ENCODE data around the gene BEST1.
"Not testable (repeated sequence)": the region's sequence is repeated elsewhere in the genome, so short reads cannot be mapped to it uniquely, and the experiment has no call there.

Gene BEST1

DNA sequence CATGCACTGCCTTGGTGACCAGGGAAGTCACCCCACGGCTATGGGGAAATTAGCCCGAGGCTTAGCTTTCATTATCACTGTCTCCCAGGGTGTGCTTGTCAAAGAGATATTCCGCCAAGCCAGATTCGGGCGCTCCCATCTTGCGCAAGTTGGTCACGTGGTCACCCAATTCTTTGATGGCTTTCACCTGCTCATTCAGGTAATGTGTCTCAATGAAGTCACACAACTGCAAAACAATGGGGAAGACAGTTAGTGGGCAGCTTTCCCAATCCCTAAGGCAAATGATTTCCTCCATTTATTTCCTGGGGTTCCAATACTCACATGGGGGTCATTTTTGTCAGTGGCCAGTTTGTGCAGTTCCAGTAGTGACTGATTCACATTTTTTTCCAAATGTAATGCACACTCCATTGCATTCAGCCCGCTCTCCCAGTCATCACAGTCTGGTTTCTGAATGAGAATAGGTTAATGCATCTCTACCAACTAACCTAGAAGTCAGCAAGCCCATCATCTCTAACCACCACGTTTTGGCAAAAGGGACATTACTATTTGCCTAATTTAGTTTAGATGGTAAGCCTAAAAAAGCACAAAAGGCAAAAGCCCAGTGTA is 14.6 kb downstream of the BEST1 start:
- DNase-seq, result not testable (repeated sequence)

- peak; percentile 35 for DNase-seq
Observed at GRCh38 chr11:61966734-61967115, 16.6 kb downstream of the BEST1 start.

DNA sequence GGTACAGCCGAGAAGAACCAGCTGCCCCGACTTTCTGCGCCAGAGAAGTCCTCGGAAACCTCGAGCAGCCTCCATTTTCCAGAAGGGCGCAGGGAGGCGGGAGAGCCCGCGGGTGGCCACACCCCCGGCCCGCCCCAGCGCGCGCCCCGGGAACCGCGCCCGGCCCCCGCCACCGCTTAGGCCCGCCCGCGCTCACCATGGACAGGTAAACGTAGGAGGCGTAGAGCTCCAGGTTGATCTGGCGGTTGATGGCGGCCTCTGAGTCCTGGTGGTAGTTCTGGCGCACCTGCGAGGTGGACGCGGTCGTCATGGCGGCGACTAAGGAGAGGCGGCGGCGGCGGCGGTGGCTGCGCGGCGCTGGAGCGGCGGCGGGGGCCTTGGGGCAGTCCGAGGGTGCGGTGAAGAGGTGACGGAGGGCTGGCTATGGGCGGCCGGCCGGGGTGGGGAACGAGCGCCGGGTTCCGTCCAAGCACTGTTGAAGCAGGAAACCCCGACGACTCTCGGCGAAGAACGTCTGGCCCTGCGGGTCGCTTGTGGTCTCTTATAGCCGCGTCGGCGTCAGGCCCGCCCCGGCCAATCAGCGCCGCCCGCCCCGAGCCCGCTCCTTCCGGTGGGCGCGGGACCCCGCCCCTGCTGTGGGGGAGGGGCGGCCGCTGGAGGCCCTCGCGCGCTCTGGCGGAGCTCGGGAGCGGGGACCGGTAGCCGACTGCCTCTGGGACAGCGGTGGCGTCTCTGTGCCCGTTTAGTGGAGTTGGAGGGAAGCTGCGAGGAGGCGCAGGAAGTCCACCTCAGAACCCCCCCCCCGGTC is 17.2 kb downstream of the BEST1 start, which contains the start of gene FTH1:
Gene FTH1, minus strand, starts transcription at position 519 of the 808 bp plus-strand sequence. Its CDS starts 209 bp downstream, at position 310.
- peak; percentile 94 for DNase-seq

DNA sequence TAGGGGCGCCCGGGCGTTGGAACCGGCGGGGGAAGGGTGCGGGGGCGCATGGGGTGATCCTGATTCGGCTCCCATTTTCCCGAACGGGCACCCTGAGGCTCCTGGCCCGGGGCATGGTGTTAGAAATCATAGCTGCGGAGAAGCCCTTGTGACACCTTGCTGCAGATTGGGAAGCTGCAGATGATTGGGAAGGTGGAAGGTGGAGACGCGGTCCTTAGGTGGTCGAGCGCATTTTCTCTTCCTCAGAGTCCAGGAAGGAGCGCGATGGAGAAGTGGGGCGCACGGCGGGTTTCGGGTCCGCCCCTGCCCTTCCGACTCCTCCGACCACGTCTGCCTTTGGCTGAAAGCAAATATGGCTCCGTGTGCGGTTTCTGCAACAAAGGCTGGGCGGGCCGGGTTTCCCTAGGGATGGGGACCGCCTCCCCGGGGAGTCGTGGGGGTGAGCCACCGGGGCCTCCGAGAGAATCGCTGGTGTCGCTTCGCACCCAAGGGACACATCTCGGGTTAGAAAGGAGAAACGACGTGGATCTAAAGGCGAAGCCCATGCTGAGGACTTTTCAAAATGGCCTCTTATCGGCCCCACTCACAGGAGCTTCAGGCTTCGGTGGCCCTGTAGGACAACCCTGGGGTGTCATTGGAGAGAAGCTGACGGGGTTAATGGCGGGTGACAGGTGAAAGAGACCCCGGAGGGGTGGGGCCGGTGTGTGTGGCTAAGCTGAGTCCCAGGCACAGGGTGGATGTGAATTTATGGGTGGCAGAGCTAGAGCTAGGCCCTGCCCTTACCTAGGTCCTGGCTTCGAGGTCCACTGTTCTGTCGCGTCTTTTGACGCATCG is 18.0 kb downstream of the BEST1 start:
- peak; percentile 15 for DNase-seq

- DNase-seq, result no peak
Observed at GRCh38 chr11:61968758-61969390, 18.7 kb downstream of the BEST1 start.

DNA sequence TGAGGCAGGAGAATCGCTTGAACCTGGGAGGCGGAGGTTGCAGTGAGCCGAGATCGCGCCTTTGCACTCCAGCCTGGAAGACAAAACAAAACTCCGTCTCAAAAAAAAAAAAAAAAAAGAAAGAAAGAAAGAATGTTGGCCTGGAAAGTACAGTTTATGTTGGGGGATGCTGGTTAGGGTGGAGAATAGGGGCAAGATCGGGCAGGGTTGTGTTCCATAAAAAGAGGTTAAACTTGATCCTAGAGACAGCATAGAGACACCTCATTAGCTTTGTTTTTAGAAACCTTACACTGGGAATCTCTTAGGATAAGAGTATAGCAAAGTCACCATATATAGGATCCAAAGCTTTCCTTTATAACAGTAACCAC is 19.2 kb downstream of the BEST1 start:
- no peak for DNase-seq

GRCh38 chr11:61969838-61970662 is 19.9 kb downstream of the BEST1 start:
- DNase-seq, result peak; percentile 94

- DNase-seq, result peak; percentile 97
Observed at GRCh38 chr11:61971248-61972111, 21.3 kb downstream of the BEST1 start.

DNA sequence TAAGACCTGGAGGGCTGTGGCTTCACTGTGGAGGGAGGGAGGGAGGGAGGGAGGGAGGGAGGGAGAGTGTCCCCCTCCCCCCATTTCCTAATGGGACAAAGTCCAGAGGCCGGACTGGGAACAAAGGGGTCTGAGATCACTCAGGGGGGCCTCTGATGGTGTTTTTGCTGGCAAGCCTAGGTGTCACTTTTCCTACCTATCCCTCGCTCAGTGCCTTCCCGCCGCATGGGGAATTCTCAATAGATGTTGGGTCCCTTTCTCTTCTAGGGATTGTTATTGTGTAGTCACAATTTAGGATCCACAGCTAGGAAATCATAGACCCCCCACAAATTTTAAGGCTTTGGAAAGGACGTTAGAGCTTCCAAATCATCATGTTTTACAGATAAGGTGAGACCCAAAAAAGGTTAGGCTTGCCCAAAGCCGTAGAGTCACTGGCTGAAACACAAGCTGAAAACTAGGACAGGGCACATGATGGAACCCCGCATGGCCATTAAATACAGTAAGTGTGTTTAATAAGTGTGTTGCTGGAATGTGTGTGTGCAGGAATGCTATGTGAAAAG is 22.0 kb downstream of the BEST1 start:
- no peak for DNase-seq

GRCh38 chr11:61972672-61973475 is 22.7 kb downstream of the BEST1 start:
- peak; percentile 81 for DNase-seq

GRCh38 chr11:61973476-61974162 is 23.5 kb downstream of the BEST1 start:
- no peak for DNase-seq

DNA sequence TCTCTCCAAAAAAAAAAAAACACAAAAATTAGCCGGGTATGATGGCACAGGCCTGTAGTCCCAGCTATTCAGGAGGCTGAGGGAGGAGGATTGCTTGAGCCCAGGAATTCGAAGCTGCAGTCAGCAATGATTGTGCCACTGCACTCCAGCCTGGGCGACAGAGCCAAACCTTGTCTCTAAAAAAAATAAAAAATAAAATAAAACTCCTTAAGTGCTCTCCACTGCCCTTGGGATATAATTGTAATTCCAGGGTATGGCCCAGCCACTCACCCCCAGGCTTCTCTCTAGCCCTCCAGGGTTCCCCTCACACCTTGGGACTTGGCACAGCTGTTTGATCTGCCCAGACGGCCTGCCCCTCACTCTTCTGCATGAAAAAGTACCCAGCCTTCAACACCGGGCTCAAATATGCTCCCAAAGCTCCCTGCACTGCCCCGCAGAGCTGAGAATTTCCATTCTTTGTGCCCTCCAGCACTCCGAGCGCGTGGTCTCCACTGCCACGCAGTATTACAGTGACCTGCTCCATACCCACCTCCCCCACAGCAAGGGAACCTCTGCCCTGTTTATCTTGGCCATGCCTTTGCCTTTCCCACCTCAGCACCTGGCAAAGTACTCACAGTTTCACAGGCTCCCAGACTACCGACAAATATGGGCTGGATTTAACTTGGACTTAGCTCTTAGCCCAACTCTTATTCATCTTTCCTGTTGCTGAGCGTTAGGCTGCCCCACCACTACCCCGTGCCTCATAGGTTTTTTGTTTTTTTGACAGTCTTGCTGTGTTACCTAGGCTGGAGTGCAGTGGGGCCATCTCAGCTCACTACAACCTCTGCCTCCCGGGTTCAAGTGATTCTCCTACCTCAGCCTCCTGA is 24.8 kb downstream of the BEST1 start:
- no peak for DNase-seq

- DNase-seq, result no peak
Observed at GRCh38 chr11:61975638-61976419, 25.7 kb downstream of the BEST1 start.

- DNase-seq, result no peak
Observed at GRCh38 chr11:61976420-61976800, 26.3 kb downstream of the BEST1 start.

- DNase-seq, result no peak
Observed at GRCh38 chr11:61976813-61977475, 26.8 kb downstream of the BEST1 start.

- no peak for DNase-seq
Observed at GRCh38 chr11:61978703-61979661, 28.8 kb downstream of the BEST1 start.
